ENCODE data around the gene POM121L2. TPM values are rescaled to one million over a fixed set of nuclear protein-coding genes. Genes with fewer than 3 reads are reported as not detected.

POM121L2 gene
- total and polyA plus RNA-seq, 9 of the 15 experiments (the other 6 are each of a cell fraction or from before 2014, with no cell fraction given) = 0.23 to 0.45 TPM; not detected in 7

GRCh38 chr6:27297857-27298730 lies 14.0 kb downstream of the POM121L2 start (continued):
- peak; percentile 81 for TF ChIP-seq CHAMP1 (IDR thresholded peaks at IDR 0.05)
- TF ChIP-seq PBX2 (CRISPR knock-in tag; IDR thresholded peaks at IDR 0.05; ENCODE audit: low read depth) = no peak
- TF ChIP-seq PBX2 (tag; conservative IDR thresholded peaks at IDR 0.05; ENCODE audit: low read depth) = no peak
- 0 out of 2 replicates have a peak, but pooled peaks have one; percentile 19 for TF ChIP-seq HLTF (IDR thresholded peaks at IDR 0.05)
- TF ChIP-seq HEY1 (CRISPR knock-in tag; IDR thresholded peaks at IDR 0.05; ENCODE audit: borderline replicate concordance) = no peak
- TF ChIP-seq TSC22D4 (tag; IDR thresholded peaks at IDR 0.05) = no peak
- peak in 1 of 2 experiments; percentile 88; a peak in 2 of 3 replicates for TF ChIP-seq CBX3 (IDR thresholded peaks at IDR 0.05; ENCODE audit: borderline replicate concordance in 1 of 2, low read length in 2 of 2)
- TF ChIP-seq SMAD1 (IDR thresholded peaks at IDR 0.05; ENCODE audit: low read depth, low read length, partially characterized antibody) = no peak
- TF ChIP-seq ZNF655 (CRISPR knock-in tag; IDR thresholded peaks at IDR 0.05) = no peak
- TF ChIP-seq TCF7L2 (IDR thresholded peaks at IDR 0.05; ENCODE audit: low read depth, low read length) = no peak
- TF ChIP-seq ZNF23 (CRISPR knock-in tag; IDR thresholded peaks at IDR 0.05) = no peak
- TF ChIP-seq MCM5 (IDR thresholded peaks at IDR 0.05; ENCODE audit: low read depth) = no peak
- peak; percentile 99 for TF ChIP-seq TBP (optimal IDR thresholded peaks at IDR 0.05; ENCODE audit: low read depth, low read length)
- no peak for TF ChIP-seq RREB1 (CRISPR knock-in tag; IDR thresholded peaks at IDR 0.05)
- TF ChIP-seq RBM15 (IDR thresholded peaks at IDR 0.05; ENCODE audit: insufficient read depth, low read length) = no peak
